Measurements from ENCODE around the gene PDGFB.
"Not testable (repeated sequence)": the region's sequence is repeated elsewhere in the genome, so short reads cannot be mapped to it uniquely, and the experiment has no call there.

Gene PDGFB

DNA sequence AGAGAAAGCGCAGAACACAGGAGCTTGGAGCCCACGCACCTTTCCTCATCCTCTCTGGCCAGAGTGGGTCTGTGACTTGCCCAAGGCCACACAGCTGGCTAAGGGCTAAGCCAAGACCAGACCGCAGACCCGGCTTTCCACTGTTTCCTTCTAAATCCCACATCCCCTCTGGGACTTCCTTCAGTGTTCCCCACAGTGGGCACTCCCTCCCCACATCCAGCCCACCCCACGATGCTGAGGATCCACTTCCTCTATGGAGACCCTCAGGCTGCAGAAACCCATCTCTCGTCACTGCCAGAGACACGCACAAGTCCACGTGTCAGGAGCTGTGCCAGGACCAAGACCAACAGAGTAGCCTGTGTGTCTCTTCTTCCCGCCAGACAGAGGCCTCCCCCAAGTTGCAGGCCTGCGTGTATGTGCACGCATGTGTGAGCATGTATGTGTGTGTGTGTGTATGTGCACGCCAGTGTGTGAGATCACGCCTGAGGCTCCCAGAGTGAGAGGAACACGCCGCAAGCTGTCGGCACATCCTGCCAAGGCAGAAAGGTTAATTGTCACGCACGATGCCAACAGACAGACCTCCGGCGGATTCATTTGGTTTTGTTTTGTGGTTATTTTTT is 21.6 kb downstream of the PDGFB start:
- Histone ChIP-seq H3K4me2 (peak overlapping the region; percentile 22; the same call in 1 of the 2 replicates), H3K27me3 (peaks cover 74% of the 10 kb centered on the region), H3K36me3 (no peaks in the 10 kb centered on the region), H3K9ac (no peak overlapping the region), H3K27ac (no peak overlapping the region), H3K4me3 (no peak overlapping the region), H4K20me1 (peaks cover 41% of the 10 kb centered on the region; the same call in 1 of the 2 replicates), H3K4me1 (peaks cover 9% of the 10 kb centered on the region; the same call in 1 of the 2 replicates), H3K9me3 (peaks cover 5% of the 10 kb centered on the region; the same call in 1 of the 2 replicates)
- TF ChIP-seq Cebpa-rat (IDR thresholded peaks at IDR 0.05), result no peak

DNA sequence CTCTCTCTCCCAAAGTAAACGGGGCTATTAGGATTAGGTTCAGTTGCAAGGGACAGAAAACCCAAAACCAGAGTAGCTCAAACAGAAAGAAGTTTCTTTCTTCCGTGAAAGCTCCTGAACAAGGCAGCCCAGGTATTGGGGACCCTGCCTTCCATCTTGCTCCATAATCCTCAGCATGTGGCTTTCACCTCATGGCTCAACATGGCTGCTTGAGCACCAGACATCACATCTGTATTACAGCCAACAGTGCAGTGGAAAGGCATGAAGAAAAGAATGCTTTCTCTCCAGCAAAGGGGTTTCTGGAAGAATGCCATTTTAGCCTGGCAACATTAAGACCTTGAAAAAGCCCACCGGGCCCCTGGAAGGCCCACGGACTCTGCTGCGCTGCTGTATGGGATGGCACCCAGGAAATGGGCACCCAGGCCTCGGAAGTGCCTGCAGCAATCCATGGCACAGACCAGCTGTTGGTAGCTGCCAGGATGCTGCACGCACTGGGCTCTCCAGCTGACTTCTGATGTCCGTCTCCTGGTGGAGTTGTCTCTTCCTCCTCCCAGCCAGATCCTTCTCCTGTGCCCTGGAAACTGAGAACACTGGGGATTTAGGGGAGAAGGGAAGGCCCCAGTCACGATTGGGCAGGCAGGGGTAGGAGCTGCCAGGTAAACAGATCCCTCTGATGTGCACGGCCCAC is 22.6 kb downstream of the PDGFB start:
- Histone ChIP-seq H3K36me3 (no peaks in the 10 kb centered on the region), H4K20me1 (peaks cover 31% of the 10 kb centered on the region; the same call in 1 of the 2 replicates), H3K4me2 (no peak overlapping the region), H3K9ac (no peak overlapping the region), H3K9me3 (peaks cover 5% of the 10 kb centered on the region; the same call in 1 of the 2 replicates), H3K4me1 (peaks cover 9% of the 10 kb centered on the region; the same call in 1 of the 2 replicates), H3K27ac (no peak overlapping the region), H3K4me3 (no peak overlapping the region), H3K27me3 (peaks cover 63% of the 10 kb centered on the region)
- TF ChIP-seq Cebpa-rat (IDR thresholded peaks at IDR 0.05), result no peak

DNA sequence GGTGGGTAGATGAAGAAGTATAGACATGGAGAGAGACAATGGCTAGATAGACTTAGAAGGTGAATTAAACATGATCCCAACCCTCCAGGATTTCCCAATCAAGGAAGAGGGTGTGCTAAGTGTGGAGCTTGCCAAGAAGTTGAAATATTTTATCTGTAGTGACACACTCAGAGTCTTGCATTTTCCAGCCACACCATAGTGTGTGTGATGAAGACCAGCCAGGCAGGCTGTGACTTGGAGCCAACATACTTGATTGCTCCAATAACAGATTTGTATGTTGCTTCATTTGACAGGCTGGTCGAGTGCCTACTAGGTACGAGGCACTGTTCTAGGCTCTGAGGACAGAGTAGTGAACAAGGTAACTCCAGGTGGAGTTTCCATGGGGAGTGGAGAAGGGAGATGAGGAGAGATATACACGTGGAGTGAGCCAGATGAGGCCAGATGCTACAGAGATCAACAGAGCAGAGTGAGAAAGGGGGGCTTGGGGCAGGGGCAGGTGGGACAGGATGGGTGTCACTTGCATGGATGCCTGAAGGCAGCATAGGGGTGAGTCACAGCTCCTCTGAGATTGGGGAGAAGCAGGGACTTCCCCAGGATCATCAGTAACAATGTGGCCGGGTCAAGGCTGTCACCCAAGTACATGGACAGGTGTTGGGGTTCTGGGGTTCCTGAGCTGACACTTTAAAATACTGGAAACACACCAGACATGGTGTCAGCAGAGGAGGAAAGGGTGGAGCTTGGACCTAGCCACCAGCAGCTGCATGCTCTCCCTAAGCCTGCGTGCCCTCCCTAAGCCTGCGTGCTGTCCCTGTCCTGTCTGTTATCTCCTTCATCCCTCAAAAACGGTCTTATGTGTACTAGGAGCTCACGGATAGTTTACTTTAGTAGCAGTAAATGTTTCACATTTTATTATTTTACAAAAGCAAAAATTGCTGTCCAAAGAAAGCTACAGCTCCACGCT is 23.6 kb downstream of the PDGFB start:
- Histone ChIP-seq H3K4me2 (no peak overlapping the region), H4K20me1 (peaks cover 28% of the 10 kb centered on the region; the same call in 1 of the 2 replicates), H3K9ac (no peak overlapping the region), H3K4me3 (no peak overlapping the region), H3K4me1 (peaks cover 9% of the 10 kb centered on the region; the same call in 1 of the 2 replicates), H3K27ac (no peak overlapping the region), H3K36me3 (no peaks in the 10 kb centered on the region), H3K9me3 (peaks cover 5% of the 10 kb centered on the region; the same call in 1 of the 2 replicates), H3K27me3 (peaks cover 53% of the 10 kb centered on the region)
- no peak for TF ChIP-seq Cebpa-rat (IDR thresholded peaks at IDR 0.05)

DNA sequence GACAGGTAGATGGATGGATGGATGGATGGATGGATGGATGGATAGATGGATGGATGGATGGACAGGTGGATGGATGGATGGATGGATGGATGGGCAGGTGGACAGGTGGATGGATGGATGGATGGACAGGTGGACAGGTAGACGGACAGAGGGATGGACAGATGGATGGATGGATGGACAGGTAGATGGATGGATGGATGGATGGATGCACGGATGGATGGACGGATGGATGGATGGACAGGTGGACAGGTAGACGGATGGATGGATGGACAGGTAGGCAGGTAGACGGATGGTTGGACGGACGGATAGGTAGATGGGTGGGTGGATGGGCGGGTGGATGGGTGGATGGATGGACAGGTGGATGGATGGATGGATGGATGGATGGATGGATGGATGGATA is 24.3 kb downstream of the PDGFB start:
- TF ChIP-seq Cebpa-rat (IDR thresholded peaks at IDR 0.05), result no peak
- Histone ChIP-seq H3K4me2 (no peak overlapping the region), H3K36me3 (no peaks in the 10 kb centered on the region), H4K20me1 (peaks cover 21% of the 10 kb centered on the region; the same call in 1 of the 2 replicates), H3K4me3 (no peak overlapping the region), H3K27me3 (peaks cover 46% of the 10 kb centered on the region), H3K9ac (no peak overlapping the region), H3K27ac (no peak overlapping the region), H3K4me1 (peaks cover 9% of the 10 kb centered on the region; the same call in 1 of the 2 replicates), H3K9me3 (peaks cover 5% of the 10 kb centered on the region; the same call in 1 of the 2 replicates)

DNA sequence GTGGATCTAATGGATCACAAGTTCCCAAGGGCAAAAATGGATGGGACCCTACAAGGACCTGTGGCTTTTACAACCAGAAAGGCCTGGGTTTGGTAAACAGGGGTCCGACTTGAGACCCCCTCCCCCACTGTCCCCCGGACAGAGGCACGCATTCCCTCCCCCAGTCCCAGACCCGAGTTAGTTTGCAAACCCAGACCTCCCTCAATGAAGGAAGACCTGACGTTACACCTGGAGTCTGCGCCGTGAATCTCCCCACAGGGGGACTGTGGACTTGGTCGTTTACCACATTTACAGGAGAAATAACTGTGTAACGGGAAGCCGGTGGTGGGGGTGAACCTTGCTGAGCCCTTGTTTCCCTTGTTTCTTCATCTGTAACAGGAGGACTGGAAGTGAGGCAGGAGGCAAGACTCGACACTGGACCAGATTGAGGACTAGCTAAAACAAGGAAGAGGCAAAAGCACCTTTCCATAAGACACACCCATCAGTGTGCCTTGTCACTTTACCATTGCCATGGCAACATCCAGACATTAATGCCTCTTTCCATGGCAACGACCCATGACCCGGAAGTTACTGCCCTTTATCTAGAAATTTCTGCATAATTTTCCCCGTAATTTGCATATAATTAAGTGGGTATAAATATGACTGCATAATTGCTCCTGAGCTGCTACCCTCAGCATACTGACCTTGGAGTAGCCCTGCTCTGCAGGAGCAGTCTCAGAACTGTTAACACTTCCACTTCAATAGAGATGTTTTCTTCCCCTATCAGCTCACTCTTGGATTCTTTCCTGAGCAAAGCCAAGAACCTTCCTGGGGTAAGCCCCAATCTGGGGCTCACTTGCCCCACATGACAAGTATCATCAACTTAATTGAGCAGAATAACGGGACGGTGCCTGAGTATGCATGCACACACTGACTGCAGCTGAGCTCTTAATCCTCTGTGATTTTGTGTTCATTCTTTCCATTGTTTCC is 25.4 kb downstream of the PDGFB start:
- no peak overlapping the region for H3K4me3 ChIP-seq
- H3K4me2 ChIP-seq, result no peak overlapping the region
- no peak for TF ChIP-seq Cebpa-rat (IDR thresholded peaks at IDR 0.05)
- H3K9me3 ChIP-seq, result peaks cover 5% of the 10 kb centered on the region; the same call in 1 of the 2 replicates
- H3K36me3 ChIP-seq, result no peaks in the 10 kb centered on the region
- H3K27me3 ChIP-seq, result peaks cover 35% of the 10 kb centered on the region
- H3K27ac ChIP-seq, result no peak overlapping the region
- H3K9ac ChIP-seq, result no peak overlapping the region
- peaks cover 10% of the 10 kb centered on the region; the same call in 1 of the 2 replicates for H4K20me1 ChIP-seq
- peaks cover 9% of the 10 kb centered on the region; the same call in 1 of the 2 replicates for H3K4me1 ChIP-seq

DNA sequence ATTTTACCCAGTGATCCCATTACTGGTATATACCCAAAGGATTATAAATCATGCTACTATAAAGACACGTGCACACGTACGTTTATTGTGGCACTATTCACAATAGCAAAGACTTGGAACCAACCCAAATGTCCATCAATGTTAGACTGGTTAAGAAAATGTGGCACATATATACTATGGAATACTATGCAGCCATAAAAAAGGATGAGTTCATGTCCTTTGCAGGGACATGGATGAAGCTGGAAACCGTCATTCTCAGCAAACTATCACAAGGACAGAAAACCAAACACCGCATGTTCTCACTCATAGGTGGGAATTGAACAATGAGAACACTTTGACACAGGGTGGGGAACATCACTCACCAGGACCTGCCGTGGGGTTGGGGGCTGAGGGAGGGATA is 26.4 kb downstream of the PDGFB start:
- H3K4me1 ChIP-seq, H3K9me3 ChIP-seq, H3K9ac ChIP-seq, H3K4me3 ChIP-seq, H4K20me1 ChIP-seq, H3K27ac ChIP-seq, H3K4me2 ChIP-seq, H3K36me3 ChIP-seq: not testable (repeated sequence)
- peaks cover 26% of the 10 kb centered on the region for H3K27me3 ChIP-seq

DNA sequence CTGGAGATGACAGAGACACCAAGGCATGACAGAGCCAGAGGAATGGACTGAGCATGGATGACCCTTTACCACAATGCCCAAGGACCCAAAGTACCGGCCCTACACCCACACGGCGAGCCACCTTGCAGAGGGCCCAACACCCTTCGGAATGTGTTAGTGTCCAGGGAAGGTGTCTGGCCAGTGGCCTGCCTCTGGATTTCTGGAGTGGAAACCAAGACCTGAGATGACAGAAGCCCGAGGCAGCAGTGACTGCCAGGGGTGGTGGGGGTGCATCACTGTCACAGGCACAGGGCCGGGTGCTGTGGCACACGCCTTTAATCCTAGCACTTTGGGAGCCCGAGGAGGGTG is 28.7 kb downstream of the PDGFB start:
- no peak overlapping the region for H3K4me2 ChIP-seq
- H3K27ac ChIP-seq, result no peak overlapping the region
- H3K27me3 ChIP-seq, result peaks cover 3% of the 10 kb centered on the region; the same call in 1 of the 2 replicates
- no peak overlapping the region for H3K4me3 ChIP-seq
- H4K20me1 ChIP-seq, result no peaks in the 10 kb centered on the region; the same call in 1 of the 2 replicates
- peaks cover 5% of the 10 kb centered on the region; the same call in 1 of the 2 replicates for H3K9me3 ChIP-seq
- H3K36me3 ChIP-seq, result no peaks in the 10 kb centered on the region
- TF ChIP-seq Cebpa-rat (IDR thresholded peaks at IDR 0.05), result no peak
- H3K4me1 ChIP-seq, result no peaks in the 10 kb centered on the region
- H3K9ac ChIP-seq, result no peak overlapping the region

DNA sequence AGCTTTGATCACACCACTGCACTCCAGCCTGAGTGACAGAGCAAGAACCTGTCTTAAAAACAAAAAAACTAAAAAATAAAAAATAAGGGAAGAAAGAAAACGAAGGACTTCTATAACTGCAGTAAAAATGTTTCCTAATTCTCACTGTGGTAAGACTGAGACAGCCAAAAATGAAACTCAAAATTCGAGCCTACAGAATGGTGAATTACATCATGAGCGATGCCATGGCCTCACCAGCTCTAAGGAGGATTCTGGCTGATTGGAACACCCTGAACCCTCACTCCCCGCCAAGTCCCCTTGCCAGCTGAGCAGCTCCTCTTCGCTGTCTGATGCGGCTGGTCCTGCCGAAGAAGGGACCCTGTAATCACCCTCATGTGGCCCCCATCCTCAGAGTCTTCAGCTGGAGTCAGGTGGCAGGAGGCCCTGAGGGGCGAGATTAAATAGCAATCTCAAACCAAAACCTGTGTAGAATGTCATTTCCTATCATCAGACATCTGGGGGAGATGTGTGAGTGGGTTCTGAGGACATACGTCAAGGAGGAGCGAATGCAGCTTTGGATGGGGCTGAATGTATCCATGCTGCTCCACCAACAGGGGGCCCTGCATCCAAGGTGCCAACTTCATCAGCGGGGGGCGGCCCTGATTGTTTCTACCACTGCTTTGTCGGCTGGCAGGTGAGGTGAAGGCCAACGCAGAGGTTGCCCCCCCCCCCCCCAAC is 29.2 kb downstream of the PDGFB start:
- no peak overlapping the region for H3K4me2 ChIP-seq
- H4K20me1 ChIP-seq, result no peaks in the 10 kb centered on the region; the same call in 1 of the 2 replicates
- H3K4me3 ChIP-seq, result no peak overlapping the region
- no peaks in the 10 kb centered on the region for H3K4me1 ChIP-seq
- no peaks in the 10 kb centered on the region for H3K27me3 ChIP-seq
- H3K9ac ChIP-seq, result no peak overlapping the region
- H3K27ac ChIP-seq, result no peak overlapping the region
- no peak for TF ChIP-seq Cebpa-rat (IDR thresholded peaks at IDR 0.05)
- peaks cover 5% of the 10 kb centered on the region; the same call in 1 of the 2 replicates for H3K9me3 ChIP-seq
- H3K36me3 ChIP-seq, result no peaks in the 10 kb centered on the region

Data from BLaER1 (cell line).